ENCODE measurements around the gene BNC2. TPM values are rescaled to one million over a fixed set of nuclear protein-coding genes. Genes with fewer than 3 reads are reported as not detected.

The BNC2 gene
- total RNA-seq, 1 donor from 2014 or later, result 15.2 TPM

GRCh38 chr9:16387382-16387781 lies 483.1 kb downstream of the BNC2 start:
- H3K36me3 Mint-ChIP-seq (ENCODE audit: unreplicated experiment), result no peaks in the 10 kb centered on the region
- no peak for DNase-seq
- no peaks in the 10 kb centered on the region for H3K4me1 Mint-ChIP-seq (ENCODE audit: low read depth, unreplicated experiment)
- no peak overlapping the region for H3K4me3 Mint-ChIP-seq (ENCODE audit: unreplicated experiment)
- no peaks in the 10 kb centered on the region for H3K27me3 Mint-ChIP-seq (ENCODE audit: unreplicated experiment)
- no peak overlapping the region for H3K27ac Mint-ChIP-seq (ENCODE audit: unreplicated experiment)
- TF ChIP-seq, protein P1, sequence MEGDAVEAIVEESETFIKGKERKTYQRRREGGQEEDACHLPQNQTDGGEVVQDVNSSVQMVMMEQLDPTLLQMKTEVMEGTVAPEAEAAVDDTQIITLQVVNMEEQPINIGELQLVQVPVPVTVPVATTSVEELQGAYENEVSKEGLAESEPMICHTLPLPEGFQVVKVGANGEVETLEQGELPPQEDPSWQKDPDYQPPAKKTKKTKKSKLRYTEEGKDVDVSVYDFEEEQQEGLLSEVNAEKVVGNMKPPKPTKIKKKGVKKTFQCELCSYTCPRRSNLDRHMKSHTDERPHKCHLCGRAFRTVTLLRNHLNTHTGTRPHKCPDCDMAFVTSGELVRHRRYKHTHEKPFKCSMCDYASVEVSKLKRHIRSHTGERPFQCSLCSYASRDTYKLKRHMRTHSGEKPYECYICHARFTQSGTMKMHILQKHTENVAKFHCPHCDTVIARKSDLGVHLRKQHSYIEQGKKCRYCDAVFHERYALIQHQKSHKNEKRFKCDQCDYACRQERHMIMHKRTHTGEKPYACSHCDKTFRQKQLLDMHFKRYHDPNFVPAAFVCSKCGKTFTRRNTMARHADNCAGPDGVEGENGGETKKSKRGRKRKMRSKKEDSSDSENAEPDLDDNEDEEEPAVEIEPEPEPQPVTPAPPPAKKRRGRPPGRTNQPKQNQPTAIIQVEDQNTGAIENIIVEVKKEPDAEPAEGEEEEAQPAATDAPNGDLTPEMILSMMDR (IDR thresholded peaks at IDR 0.05; ENCODE audit: partially characterized antibody, unreplicated experiment), result no peak
- H3K9me3 Mint-ChIP-seq (ENCODE audit: unreplicated experiment), result peaks cover 2% of the 10 kb centered on the region

GRCh38 chr9:16386827-16387077 lies 483.7 kb downstream of the BNC2 start:
- Mint-ChIP-seq H3K4me1 (ENCODE audit: low read depth, unreplicated experiment) (no peaks in the 10 kb centered on the region), H3K4me3 (ENCODE audit: unreplicated experiment) (no peak overlapping the region), H3K9me3 (ENCODE audit: unreplicated experiment) (peaks cover 2% of the 10 kb centered on the region), H3K36me3 (ENCODE audit: unreplicated experiment) (no peaks in the 10 kb centered on the region), H3K27me3 (ENCODE audit: unreplicated experiment) (no peaks in the 10 kb centered on the region), H3K27ac (ENCODE audit: unreplicated experiment) (no peak overlapping the region)
- no peak for DNase-seq
- TF ChIP-seq, protein P1 (IDR thresholded peaks at IDR 0.05; ENCODE audit: partially characterized antibody, unreplicated experiment), result no peak

- no peak overlapping the region for H3K4me3 Mint-ChIP-seq (ENCODE audit: unreplicated experiment)
- H3K27me3 Mint-ChIP-seq (ENCODE audit: unreplicated experiment), result no peaks in the 10 kb centered on the region
- H3K4me1 Mint-ChIP-seq (ENCODE audit: low read depth, unreplicated experiment), result no peaks in the 10 kb centered on the region
- peaks cover 2% of the 10 kb centered on the region for H3K9me3 Mint-ChIP-seq (ENCODE audit: unreplicated experiment)
- TF ChIP-seq, protein P1 (IDR thresholded peaks at IDR 0.05; ENCODE audit: partially characterized antibody, unreplicated experiment), result no peak
- H3K27ac Mint-ChIP-seq (ENCODE audit: unreplicated experiment), result no peak overlapping the region
- no peak for DNase-seq
- no peaks in the 10 kb centered on the region for H3K36me3 Mint-ChIP-seq (ENCODE audit: unreplicated experiment)
Observed at GRCh38 chr9:16386007-16386826, 484.3 kb downstream of the BNC2 start.

GRCh38 chr9:16385590-16385989 lies 484.9 kb downstream of the BNC2 start:
- H3K4me1 Mint-ChIP-seq (ENCODE audit: low read depth, unreplicated experiment), result no peaks in the 10 kb centered on the region
- no peak overlapping the region for H3K4me3 Mint-ChIP-seq (ENCODE audit: unreplicated experiment)
- H3K27ac Mint-ChIP-seq (ENCODE audit: unreplicated experiment), result no peak overlapping the region
- peaks cover 2% of the 10 kb centered on the region for H3K9me3 Mint-ChIP-seq (ENCODE audit: unreplicated experiment)
- DNase-seq, result no peak
- TF ChIP-seq, protein P1 (IDR thresholded peaks at IDR 0.05; ENCODE audit: partially characterized antibody, unreplicated experiment), result no peak
- no peaks in the 10 kb centered on the region for H3K27me3 Mint-ChIP-seq (ENCODE audit: unreplicated experiment)
- no peaks in the 10 kb centered on the region for H3K36me3 Mint-ChIP-seq (ENCODE audit: unreplicated experiment)

DNA sequence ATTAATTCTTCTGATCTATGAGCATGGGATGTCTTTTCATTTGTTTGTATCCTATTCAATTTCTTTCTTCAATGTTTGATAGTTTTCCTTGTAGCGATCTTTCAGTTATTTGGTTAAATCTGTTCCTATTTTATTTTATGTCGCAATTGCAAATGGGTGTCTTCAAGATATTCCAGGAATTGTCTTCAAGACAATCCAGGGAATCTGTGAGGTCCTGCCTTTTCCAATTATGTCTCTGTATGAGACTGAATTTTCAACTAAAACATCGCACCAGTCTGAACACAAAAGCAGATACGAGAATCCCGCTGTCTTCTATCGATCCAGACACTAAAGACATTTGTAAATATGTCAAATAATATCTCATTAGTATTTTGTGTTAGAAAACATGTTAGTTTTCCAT lies 485.5 kb downstream of the BNC2 start:
- Mint-ChIP-seq H3K4me1 (ENCODE audit: low read depth, unreplicated experiment) (no peaks in the 10 kb centered on the region), H3K9me3 (ENCODE audit: unreplicated experiment) (peaks cover 2% of the 10 kb centered on the region)

More for the DNA sequence above, 485.5 kb downstream of the BNC2 start:
- Mint-ChIP-seq H3K27me3 (ENCODE audit: unreplicated experiment) (no peaks in the 10 kb centered on the region), H3K4me3 (ENCODE audit: unreplicated experiment) (no peak overlapping the region), H3K27ac (ENCODE audit: unreplicated experiment) (no peak overlapping the region), H3K36me3 (ENCODE audit: unreplicated experiment) (no peaks in the 10 kb centered on the region)
- TF ChIP-seq, protein P1 (IDR thresholded peaks at IDR 0.05; ENCODE audit: partially characterized antibody, unreplicated experiment), result no peak
- no peak for DNase-seq
